DND-41 (cell line): ENCODE results near the gene TFIP11.
A peak's percentile ranks its signal among the peaks of the same experiment; 100 is the strongest.

ENCODE experiments used
- ATAC-seq: fragments of 200-7000 bp; cut with Tn5 transposase; 3 replicates; pipeline ENCODE4 v1.9.1; 2021; ENCODE audit warnings: low read depth; ENCODE audit not compliant: insufficient read depth
- DNase-seq: peaks from one replicate; pipeline ENCODE4 v3.0.0-alpha.2; 2020
- H2AFZ ChIP-seq: 2 replicates; pipeline ENCODE4 v1.6.0; 2012; ENCODE audit warnings: low read depth, low read length
- H3K27ac ChIP-seq: 2 replicates; pipeline ENCODE4 v1.5.1; 2012; ENCODE audit warnings: low read length, inconsistent platforms
- H3K27me3 ChIP-seq: fragments of 200-600 bp; sonication (generic); 2 replicates; pipeline ENCODE4 v1.6.0; 2012; ENCODE audit warnings: low read length, mild to moderate bottlenecking, inconsistent platforms; ENCODE audit not compliant: insufficient read depth, poor library complexity
- H3K36me3 ChIP-seq: 2 replicates; pipeline ENCODE4 v1.5.1; 2012; ENCODE audit warnings: low read length, inconsistent platforms; ENCODE audit not compliant: insufficient read depth
- H3K4me1 ChIP-seq: 2 replicates; pipeline ENCODE4 v1.5.1; 2012; ENCODE audit warnings: mild to moderate bottlenecking, low read length; ENCODE audit not compliant: insufficient read depth
- H3K4me2 ChIP-seq: 2 replicates; pipeline ENCODE4 v1.6.0; 2012; ENCODE audit warnings: mild to moderate bottlenecking, moderate library complexity, low read length, inconsistent platforms; ENCODE audit not compliant: insufficient read depth
- H3K4me3 ChIP-seq, 2 experiments: fragments of 200-600 bp in 1 of 2; shearing (Covaris generic) in 1 of 2; 2 replicates each; pipeline ENCODE4 v1.5.1; 2012 to 2016; ENCODE audit warnings: inconsistent platforms in 2 of 2, low read length in 2 of 2, mild to moderate bottlenecking in 2 of 2, low read depth in 1 of 2, moderate library complexity in 1 of 2
- H3K79me2 ChIP-seq: 2 replicates; pipeline ENCODE4 v1.6.0; 2012; ENCODE audit warnings: low read length, inconsistent platforms; ENCODE audit not compliant: insufficient read depth
- H3K9ac ChIP-seq: 2 replicates; pipeline ENCODE4 v1.6.0; 2012; ENCODE audit warnings: low read depth, mild to moderate bottlenecking, inconsistent platforms, low read length, moderate library complexity
- H3K9me3 ChIP-seq: 2 replicates; pipeline ENCODE4 v1.5.1; 2012; ENCODE audit warnings: low read length, moderate library complexity, mild to moderate bottlenecking, inconsistent platforms; ENCODE audit not compliant: insufficient read depth, severe bottlenecking
- H4K20me1 ChIP-seq: 2 replicates; pipeline ENCODE4 v1.6.0; 2012; ENCODE audit warnings: low read length; ENCODE audit not compliant: insufficient read depth
- EZH2 ChIP-seq: IDR thresholded peaks from 3 replicates; pipeline ENCODE4 v1.6.1; 2012; ENCODE audit warnings: borderline replicate concordance, low read depth, mild to moderate bottlenecking, moderate library complexity, low read length, inconsistent platforms; ENCODE audit not compliant: severe bottlenecking
- TF ChIP-seq, protein P1 (sequence below): IDR thresholded peaks from 2 replicates; pipeline ENCODE4 v1.5.1; 2012; ENCODE audit warnings: borderline replicate concordance, low read length, moderate library complexity, mild to moderate bottlenecking; ENCODE audit not compliant: poor library complexity, severe bottlenecking; ENCODE audit errors: extremely low read depth

The TFIP11 gene

GRCh38 chr22:26481694-26482093 lies 30.6 kb downstream of the TFIP11 start:
- Histone ChIP-seq H3K36me3 (peaks cover 37% of the 10 kb centered on the region), H2AFZ (no peak overlapping the region), H3K27me3 (no peaks in the 10 kb centered on the region), H3K4me2 (peak overlapping the region; percentile 90), H3K9me3 (no peaks in the 10 kb centered on the region), H3K27ac (peak overlapping the region; percentile 97), H3K4me1 (peaks cover 91% of the 10 kb centered on the region), H3K79me2 (peaks cover 98% of the 10 kb centered on the region), H3K4me3 (peak overlapping the region in 1 of 2 experiments; percentile 91; a peak in 2 of 4 replicates), H3K9ac (peak overlapping the region; percentile 80), H4K20me1 (no peaks in the 10 kb centered on the region)
- ATAC-seq (no peak), DNase-seq (no peak)
- no peak for TF ChIP-seq EZH2
- TF ChIP-seq, protein P1, sequence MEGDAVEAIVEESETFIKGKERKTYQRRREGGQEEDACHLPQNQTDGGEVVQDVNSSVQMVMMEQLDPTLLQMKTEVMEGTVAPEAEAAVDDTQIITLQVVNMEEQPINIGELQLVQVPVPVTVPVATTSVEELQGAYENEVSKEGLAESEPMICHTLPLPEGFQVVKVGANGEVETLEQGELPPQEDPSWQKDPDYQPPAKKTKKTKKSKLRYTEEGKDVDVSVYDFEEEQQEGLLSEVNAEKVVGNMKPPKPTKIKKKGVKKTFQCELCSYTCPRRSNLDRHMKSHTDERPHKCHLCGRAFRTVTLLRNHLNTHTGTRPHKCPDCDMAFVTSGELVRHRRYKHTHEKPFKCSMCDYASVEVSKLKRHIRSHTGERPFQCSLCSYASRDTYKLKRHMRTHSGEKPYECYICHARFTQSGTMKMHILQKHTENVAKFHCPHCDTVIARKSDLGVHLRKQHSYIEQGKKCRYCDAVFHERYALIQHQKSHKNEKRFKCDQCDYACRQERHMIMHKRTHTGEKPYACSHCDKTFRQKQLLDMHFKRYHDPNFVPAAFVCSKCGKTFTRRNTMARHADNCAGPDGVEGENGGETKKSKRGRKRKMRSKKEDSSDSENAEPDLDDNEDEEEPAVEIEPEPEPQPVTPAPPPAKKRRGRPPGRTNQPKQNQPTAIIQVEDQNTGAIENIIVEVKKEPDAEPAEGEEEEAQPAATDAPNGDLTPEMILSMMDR: no peak

- H3K27me3 ChIP-seq: no peaks in the 10 kb centered on the region
- H3K27ac ChIP-seq: peak overlapping the region; percentile 97
- DNase-seq: no peak
- peak overlapping the region in 1 of 2 experiments; percentile 91; a peak in 3 of 4 replicates for H3K4me3 ChIP-seq
- ATAC-seq: no peak
- peaks cover 89% of the 10 kb centered on the region for H3K4me1 ChIP-seq
- H3K9ac ChIP-seq: peak overlapping the region; percentile 80
- peak overlapping the region; percentile 90 for H3K4me2 ChIP-seq
- no peaks in the 10 kb centered on the region for H3K9me3 ChIP-seq
- no peaks in the 10 kb centered on the region for H4K20me1 ChIP-seq
- no peak for TF ChIP-seq EZH2
- TF ChIP-seq, protein P1: no peak
- peaks cover 98% of the 10 kb centered on the region for H3K79me2 ChIP-seq
- H3K36me3 ChIP-seq: peaks cover 39% of the 10 kb centered on the region
- no peak overlapping the region for H2AFZ ChIP-seq
Observed at GRCh38 chr22:26481112-26481693, 31.1 kb downstream of the TFIP11 start.

GRCh38 chr22:26480611-26480932 lies 31.7 kb downstream of the TFIP11 start:
- no peaks in the 10 kb centered on the region for H4K20me1 ChIP-seq
- H3K27ac ChIP-seq: peak overlapping the region; percentile 97
- H3K27me3 ChIP-seq: no peaks in the 10 kb centered on the region
- peaks cover 44% of the 10 kb centered on the region for H3K36me3 ChIP-seq
- H3K9ac ChIP-seq: peak overlapping the region; percentile 80
- H3K9me3 ChIP-seq: no peaks in the 10 kb centered on the region
- peak overlapping the region; percentile 35; the same call in 1 of the 2 replicates for H2AFZ ChIP-seq
- H3K4me3 ChIP-seq: peak overlapping the region; percentile 7 to 91; a peak in 3 of 4 replicates
- H3K4me1 ChIP-seq: peaks cover 85% of the 10 kb centered on the region
- TF ChIP-seq EZH2: no peak
- TF ChIP-seq, protein P1: no peak
- H3K79me2 ChIP-seq: peaks cover 98% of the 10 kb centered on the region
- peak overlapping the region; percentile 90 for H3K4me2 ChIP-seq
- ATAC-seq (no peak), DNase-seq (no peak)
